ENCODE results near the gene SCN10A.

Gene SCN10A

DNA sequence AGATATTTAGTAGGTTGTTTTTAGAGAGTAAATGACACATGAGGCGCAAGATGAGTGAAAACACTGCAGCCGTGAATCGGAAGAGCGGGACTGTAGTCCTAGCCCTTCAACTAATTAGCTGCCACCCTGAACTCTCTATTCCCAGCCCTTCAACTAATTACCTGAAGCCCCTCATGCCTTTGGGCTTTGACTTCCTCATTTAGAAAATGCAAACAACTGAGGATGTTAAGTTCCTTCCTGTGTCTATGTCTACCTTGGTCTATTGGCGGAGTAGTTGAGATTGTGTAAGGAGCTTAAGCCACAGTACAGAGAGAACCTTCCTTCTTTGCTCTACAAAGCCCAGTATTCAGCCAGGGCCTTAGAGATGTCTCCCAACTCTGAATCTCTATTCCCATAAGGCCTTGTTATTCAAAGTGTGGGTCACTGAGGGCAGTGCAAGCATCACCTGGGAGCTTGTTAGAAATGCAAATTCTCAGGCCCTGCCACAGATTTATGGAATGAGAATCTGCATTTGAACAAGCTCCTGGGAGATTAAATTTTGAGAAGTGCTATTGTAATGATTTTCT, 94.7 kb downstream of the SCN10A start:
- no peak overlapping the region for H3K27ac ChIP-seq (ENCODE audit: low read depth, low read length)
- peaks cover 8% of the 10 kb centered on the region; the same call in 1 of the 2 replicates for H3K4me1 ChIP-seq (ENCODE audit: insufficient read depth, low read length)
- H3K36me3 ChIP-seq (ENCODE audit: insufficient read depth, low read length) = no peaks in the 10 kb centered on the region
- no peak overlapping the region for H3K4me3 ChIP-seq (ENCODE audit: low read length)
- H3K27me3 ChIP-seq (ENCODE audit: insufficient read depth, low read length) = no peaks in the 10 kb centered on the region
- H3K9me3 ChIP-seq (ENCODE audit: insufficient read depth, low read depth, low read length) = no peaks in the 10 kb centered on the region
- H3K9ac ChIP-seq (ENCODE audit: low read depth, low read length) = no peak overlapping the region
- 92% methylated on average over 5 of the region's 5 CpGs for WGBS

DNA sequence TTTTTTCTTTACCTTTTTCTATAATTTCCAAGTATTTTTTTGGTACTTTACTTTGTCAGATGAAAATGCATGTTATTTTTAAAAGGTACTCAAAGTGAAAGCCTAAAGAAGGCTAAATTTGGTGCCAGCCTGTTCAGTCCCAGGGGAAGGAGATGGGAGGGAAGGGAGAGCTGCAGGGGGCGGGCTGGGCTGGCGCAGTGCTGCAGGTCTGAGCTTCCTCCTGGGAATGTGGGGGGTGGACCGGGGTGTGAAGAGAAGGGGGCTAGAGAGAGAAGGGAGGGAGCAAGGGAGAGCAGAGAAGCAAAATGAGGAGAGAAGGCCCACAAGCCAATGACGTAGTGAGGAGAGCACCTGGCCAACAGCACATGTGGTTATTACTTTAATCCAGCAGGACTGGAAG, 95.6 kb downstream of the SCN10A start:
- no peak overlapping the region for H3K27ac ChIP-seq (ENCODE audit: low read depth, low read length)
- no peaks in the 10 kb centered on the region for H3K9me3 ChIP-seq (ENCODE audit: insufficient read depth, low read depth, low read length)
- WGBS = 54% methylated on average over 4 of the region's 4 CpGs
- no peak overlapping the region for H3K9ac ChIP-seq (ENCODE audit: low read depth, low read length)
- H3K36me3 ChIP-seq (ENCODE audit: insufficient read depth, low read length) = no peaks in the 10 kb centered on the region
- H3K27me3 ChIP-seq (ENCODE audit: insufficient read depth, low read length) = no peaks in the 10 kb centered on the region
- peaks cover 8% of the 10 kb centered on the region; the same call in 1 of the 2 replicates for H3K4me1 ChIP-seq (ENCODE audit: insufficient read depth, low read length)
- no peak overlapping the region for H3K4me3 ChIP-seq (ENCODE audit: low read length)

DNA sequence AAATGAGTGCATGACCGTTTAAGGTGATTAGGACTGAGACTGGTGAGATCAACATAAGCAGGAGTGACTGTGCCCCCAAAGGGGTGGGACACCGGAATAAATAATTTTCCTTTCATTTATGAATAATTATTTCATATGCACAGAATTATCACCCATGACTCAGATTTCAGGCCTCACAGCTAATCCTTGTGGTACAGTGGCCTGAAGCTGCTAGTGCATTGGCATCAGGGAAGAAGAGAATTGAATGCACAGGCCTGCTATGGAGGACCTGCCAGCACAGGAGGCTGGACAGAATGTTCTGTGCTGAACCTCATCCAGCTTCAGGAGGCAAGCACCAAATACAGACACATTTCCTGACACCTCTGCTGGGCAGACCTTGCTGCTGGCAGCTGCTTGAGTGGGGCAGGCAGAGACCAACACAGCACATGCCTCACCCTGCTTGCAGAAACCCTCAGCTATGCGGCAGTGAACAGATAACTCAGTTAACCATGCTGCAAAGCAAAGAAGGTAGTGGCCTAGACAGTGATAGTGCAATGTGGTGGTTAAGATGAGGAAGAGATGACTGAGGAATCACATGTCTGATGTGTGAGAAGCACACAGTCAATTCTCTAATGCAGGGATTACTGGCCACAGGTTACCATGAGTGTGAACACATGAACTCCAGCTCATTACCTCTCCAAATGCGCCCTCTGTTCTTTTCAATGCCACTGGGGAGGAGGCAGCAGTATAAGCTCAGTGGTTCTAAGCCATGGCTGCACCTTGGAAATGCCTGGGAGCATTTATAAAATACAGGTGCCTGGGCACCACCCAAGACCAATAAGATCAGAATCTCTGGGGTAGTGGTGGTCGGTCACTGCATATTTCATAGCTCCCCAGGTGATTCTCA, 98.4 kb downstream of the SCN10A start:
- no peaks in the 10 kb centered on the region for H3K36me3 ChIP-seq (ENCODE audit: insufficient read depth, low read length)
- no peaks in the 10 kb centered on the region for H3K27me3 ChIP-seq (ENCODE audit: insufficient read depth, low read length)
- WGBS = 84% methylated on average over 4 of the region's 5 CpGs
- no peak overlapping the region for H3K9ac ChIP-seq (ENCODE audit: low read depth, low read length)
- H3K27ac ChIP-seq (ENCODE audit: low read depth, low read length) = no peak overlapping the region
- H3K9me3 ChIP-seq (ENCODE audit: insufficient read depth, low read depth, low read length) = no peaks in the 10 kb centered on the region
- H3K4me1 ChIP-seq (ENCODE audit: insufficient read depth, low read length) = peaks cover 8% of the 10 kb centered on the region; the same call in 1 of the 2 replicates
- H3K4me3 ChIP-seq (ENCODE audit: low read length) = no peak overlapping the region

DNA sequence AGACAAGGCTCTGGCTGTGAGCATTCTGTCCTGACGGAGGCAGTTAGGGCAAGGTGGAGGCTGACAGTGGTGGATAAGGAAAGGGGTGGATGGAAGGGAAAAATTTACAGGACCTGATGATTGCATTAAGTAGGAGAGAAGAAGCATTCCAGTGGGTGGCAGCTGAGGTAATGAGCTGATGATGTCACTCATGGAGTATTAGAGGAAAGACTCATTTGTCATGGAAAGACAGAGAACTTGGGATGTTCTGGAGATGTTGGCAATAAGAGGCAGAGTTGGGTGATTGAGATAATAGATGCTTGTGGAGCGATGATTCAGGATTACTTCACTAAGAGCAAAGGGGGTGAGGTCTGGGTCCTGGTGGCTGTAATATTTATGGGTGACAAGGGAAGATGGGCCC, 102.9 kb downstream of the SCN10A start:
- Histone ChIP-seq H3K4me3 (ENCODE audit: low read length) (no peak overlapping the region), H3K27me3 (ENCODE audit: insufficient read depth, low read length) (no peaks in the 10 kb centered on the region), H3K9me3 (ENCODE audit: insufficient read depth, low read depth, low read length) (no peaks in the 10 kb centered on the region), H3K9ac (ENCODE audit: low read depth, low read length) (no peak overlapping the region), H3K4me1 (ENCODE audit: insufficient read depth, low read length) (no peaks in the 10 kb centered on the region), H3K36me3 (ENCODE audit: insufficient read depth, low read length) (no peaks in the 10 kb centered on the region), H3K27ac (ENCODE audit: low read depth, low read length) (no peak overlapping the region)
- WGBS = 92% methylated on average over 2 of the region's 2 CpGs

DNA sequence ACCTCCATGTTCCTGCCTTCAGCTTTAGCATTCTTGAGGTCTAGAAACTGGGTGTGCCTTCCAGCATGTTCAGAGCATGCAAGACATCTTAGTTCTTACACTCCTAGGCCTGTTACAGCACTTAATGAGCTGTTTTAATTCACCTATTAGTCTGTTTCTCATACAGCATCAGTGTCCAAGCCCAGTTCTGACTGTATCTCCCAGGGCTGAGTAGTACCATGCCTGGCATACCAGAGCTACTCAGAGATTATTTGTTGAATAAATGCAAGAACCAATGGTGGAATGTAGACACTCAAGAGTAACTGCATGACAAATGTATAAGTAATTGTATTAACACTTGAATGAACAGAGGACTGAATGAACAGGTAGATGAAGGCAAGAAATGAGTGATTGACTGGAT, 104.7 kb downstream of the SCN10A start:
- Histone ChIP-seq H3K4me3 (ENCODE audit: low read length) (no peak overlapping the region), H3K4me1 (ENCODE audit: insufficient read depth, low read length) (no peaks in the 10 kb centered on the region), H3K9ac (ENCODE audit: low read depth, low read length) (no peak overlapping the region), H3K27me3 (ENCODE audit: insufficient read depth, low read length) (no peaks in the 10 kb centered on the region), H3K36me3 (ENCODE audit: insufficient read depth, low read length) (no peaks in the 10 kb centered on the region), H3K9me3 (ENCODE audit: insufficient read depth, low read depth, low read length) (no peaks in the 10 kb centered on the region), H3K27ac (ENCODE audit: low read depth, low read length) (no peak overlapping the region)

DNA sequence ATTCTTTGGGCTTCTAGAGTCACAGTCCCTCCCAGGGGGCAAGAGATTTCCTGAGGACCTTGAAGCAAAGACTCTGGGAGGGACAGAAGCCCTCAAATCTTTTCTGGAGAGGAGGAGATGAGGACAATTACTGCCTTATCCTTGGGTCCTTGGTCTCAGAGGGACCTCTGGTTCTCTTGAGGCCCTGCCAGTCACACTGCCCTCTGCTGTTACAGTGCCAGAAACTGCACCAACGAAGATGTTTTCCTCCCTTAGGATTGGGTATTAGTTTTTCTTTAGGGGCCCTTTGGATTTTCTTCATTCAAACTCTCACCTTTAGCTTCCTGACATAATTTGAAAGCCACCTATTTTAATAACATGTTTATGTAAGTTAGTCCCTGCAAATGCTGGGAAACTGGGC, 108.3 kb downstream of the SCN10A start:
- H3K9me3 ChIP-seq (ENCODE audit: insufficient read depth, low read depth, low read length) = no peaks in the 10 kb centered on the region
- no peaks in the 10 kb centered on the region for H3K36me3 ChIP-seq (ENCODE audit: insufficient read depth, low read length)
- H3K9ac ChIP-seq (ENCODE audit: low read depth, low read length) = no peak overlapping the region
- no peaks in the 10 kb centered on the region; the same call in 1 of the 2 replicates for H3K4me1 ChIP-seq (ENCODE audit: insufficient read depth, low read length)
- WGBS = no CpG with 5 or more reads among the region's 1 CpG
- H3K27me3 ChIP-seq (ENCODE audit: insufficient read depth, low read length) = no peaks in the 10 kb centered on the region
- no peak overlapping the region for H3K4me3 ChIP-seq (ENCODE audit: low read length)
- H3K27ac ChIP-seq (ENCODE audit: low read depth, low read length) = no peak overlapping the region

DNA sequence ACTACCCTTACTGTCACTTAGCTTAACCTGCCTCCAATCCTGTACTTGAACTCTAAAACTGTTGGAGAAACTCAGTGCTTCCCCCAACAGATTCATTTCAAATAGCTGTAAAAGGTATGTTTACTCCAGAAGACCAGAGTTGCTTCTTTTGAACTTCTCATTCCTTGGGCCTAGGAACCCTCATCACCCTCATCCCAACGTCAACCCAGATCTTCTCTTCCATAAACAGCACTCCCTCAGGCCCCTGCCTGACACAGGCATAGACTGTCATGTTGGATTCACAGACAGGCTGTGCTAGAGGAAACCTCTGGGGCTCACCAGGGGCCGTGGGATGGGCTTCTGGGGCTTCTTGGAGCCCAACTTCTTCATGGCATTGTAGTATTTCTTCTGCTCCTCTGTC, 109.1 kb downstream of the SCN10A start:
- Histone ChIP-seq H3K36me3 (ENCODE audit: insufficient read depth, low read length) (no peaks in the 10 kb centered on the region), H3K4me3 (ENCODE audit: low read length) (no peak overlapping the region), H3K9ac (ENCODE audit: low read depth, low read length) (no peak overlapping the region), H3K4me1 (ENCODE audit: insufficient read depth, low read length) (no peaks in the 10 kb centered on the region; the same call in 1 of the 2 replicates), H3K9me3 (ENCODE audit: insufficient read depth, low read depth, low read length) (no peaks in the 10 kb centered on the region), H3K27me3 (ENCODE audit: insufficient read depth, low read length) (no peaks in the 10 kb centered on the region), H3K27ac (ENCODE audit: low read depth, low read length) (no peak overlapping the region)
- WGBS = 79% methylated on average over 2 of the region's 2 CpGs

DNA sequence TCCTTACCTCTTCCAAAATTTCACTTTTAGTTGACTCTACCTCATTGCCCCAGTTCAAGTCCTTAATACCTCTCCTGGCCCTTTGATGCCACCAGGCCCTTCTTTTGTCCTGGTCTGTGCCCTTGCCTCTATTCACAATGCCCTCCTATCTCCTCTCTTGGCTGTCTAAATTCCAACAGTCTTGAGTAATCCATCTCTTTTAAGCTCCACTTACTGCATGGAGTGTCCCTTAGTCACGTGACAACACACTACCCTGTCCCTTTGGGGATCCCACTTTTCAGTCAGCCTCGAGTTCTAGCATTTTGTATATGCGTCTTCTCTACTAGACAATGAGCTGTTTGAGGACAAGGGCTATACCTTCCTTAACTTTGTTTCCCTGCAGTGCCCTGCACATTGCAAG, 113.8 kb downstream of the SCN10A start:
- Histone ChIP-seq H3K27me3 (ENCODE audit: insufficient read depth, low read length) (no peaks in the 10 kb centered on the region), H3K4me3 (ENCODE audit: low read length) (no peak overlapping the region), H3K4me1 (ENCODE audit: insufficient read depth, low read length) (no peaks in the 10 kb centered on the region; the same call in 1 of the 2 replicates), H3K9ac (ENCODE audit: low read depth, low read length) (no peak overlapping the region), H3K36me3 (ENCODE audit: insufficient read depth, low read length) (no peaks in the 10 kb centered on the region), H3K9me3 (ENCODE audit: insufficient read depth, low read depth, low read length) (no peaks in the 10 kb centered on the region), H3K27ac (ENCODE audit: low read depth, low read length) (no peak overlapping the region)
- WGBS = 91% methylated on average over 3 of the region's 3 CpGs

DNA sequence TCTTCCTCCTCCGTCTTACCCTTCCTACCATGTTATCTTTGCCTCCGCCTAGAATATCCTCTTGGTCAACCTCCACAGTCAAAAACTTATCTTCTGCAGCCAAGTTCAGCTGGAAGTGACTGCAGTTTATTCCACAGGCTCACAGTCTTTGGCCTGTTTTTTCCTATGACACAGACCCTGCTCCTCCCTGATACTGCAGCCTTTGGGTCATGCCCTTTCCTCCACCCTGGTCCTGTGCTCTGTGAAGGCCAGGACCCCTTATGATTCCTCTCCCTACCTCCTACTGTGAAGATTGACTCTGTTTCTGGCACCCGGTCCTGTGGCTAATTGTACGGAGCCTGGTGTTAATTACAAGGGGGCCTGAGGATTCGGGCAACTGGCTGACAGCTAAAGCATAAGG, 117.3 kb downstream of the SCN10A start:
- Histone ChIP-seq H3K9me3 (ENCODE audit: insufficient read depth, low read depth, low read length) (no peaks in the 10 kb centered on the region), H3K27me3 (ENCODE audit: insufficient read depth, low read length) (no peaks in the 10 kb centered on the region), H3K4me3 (ENCODE audit: low read length) (no peak overlapping the region), H3K36me3 (ENCODE audit: insufficient read depth, low read length) (no peaks in the 10 kb centered on the region), H3K4me1 (ENCODE audit: insufficient read depth, low read length) (no peaks in the 10 kb centered on the region; the same call in 1 of the 2 replicates), H3K27ac (ENCODE audit: low read depth, low read length) (no peak overlapping the region), H3K9ac (ENCODE audit: low read depth, low read length) (no peak overlapping the region)
- WGBS = 93% methylated on average over 5 of the region's 5 CpGs

DNA sequence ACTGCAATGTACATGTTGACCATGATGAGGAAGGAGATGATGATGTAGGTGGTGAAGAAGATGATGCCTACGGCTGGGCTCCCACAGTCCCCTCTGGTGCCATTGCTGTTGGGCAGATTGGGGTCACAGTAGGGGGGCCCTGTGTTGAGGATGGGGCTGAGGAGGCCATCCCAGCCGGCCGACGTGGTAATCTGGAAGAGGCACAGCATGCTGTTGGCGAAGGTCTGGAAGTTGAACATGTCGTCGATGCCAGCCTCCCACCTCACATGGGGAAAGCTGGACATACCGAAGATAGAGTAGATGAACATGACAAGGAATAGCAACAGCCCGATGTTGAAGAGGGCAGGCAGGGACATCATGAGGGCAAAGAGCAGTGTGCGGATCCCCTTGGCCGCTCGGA, 118.0 kb downstream of the SCN10A start:
- Histone ChIP-seq H3K9ac (ENCODE audit: low read depth, low read length) (no peak overlapping the region), H3K27ac (ENCODE audit: low read depth, low read length) (no peak overlapping the region), H3K4me1 (ENCODE audit: insufficient read depth, low read length) (no peaks in the 10 kb centered on the region), H3K9me3 (ENCODE audit: insufficient read depth, low read depth, low read length) (no peaks in the 10 kb centered on the region), H3K27me3 (ENCODE audit: insufficient read depth, low read length) (no peaks in the 10 kb centered on the region), H3K4me3 (ENCODE audit: low read length) (no peak overlapping the region), H3K36me3 (ENCODE audit: insufficient read depth, low read length) (no peaks in the 10 kb centered on the region)
- 93% methylated on average over 12 of the region's 12 CpGs for WGBS

DNA sequence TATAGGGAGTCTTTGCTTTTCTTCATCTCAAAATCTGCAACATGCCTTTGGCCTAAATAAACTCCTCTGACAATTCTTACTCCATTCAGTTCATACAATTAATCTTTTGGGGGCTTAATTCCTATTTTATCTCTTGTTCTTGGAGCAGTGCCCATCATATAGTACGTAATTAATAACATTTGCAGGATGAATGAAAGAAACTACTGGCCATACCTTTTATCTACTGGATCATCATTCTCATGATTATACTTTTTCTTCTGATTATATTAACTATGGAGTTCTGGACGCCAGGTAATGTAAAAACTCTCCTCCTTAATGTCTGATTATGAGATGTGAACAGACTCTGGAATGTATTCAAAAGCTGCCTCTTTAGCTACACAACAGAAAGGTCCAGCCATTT, 120.0 kb downstream of the SCN10A start:
- Histone ChIP-seq H3K27ac (ENCODE audit: low read depth, low read length) (no peak overlapping the region), H3K27me3 (ENCODE audit: insufficient read depth, low read length) (no peaks in the 10 kb centered on the region), H3K4me3 (ENCODE audit: low read length) (no peak overlapping the region), H3K4me1 (ENCODE audit: insufficient read depth, low read length) (no peaks in the 10 kb centered on the region), H3K36me3 (ENCODE audit: insufficient read depth, low read length) (no peaks in the 10 kb centered on the region), H3K9ac (ENCODE audit: low read depth, low read length) (no peak overlapping the region), H3K9me3 (ENCODE audit: insufficient read depth, low read depth, low read length) (no peaks in the 10 kb centered on the region)
- 100% methylated on average over 1 of the region's 2 CpGs for WGBS
